Caki2 (cell line): Measurements from ENCODE around the gene PAX9. TPM values are rescaled to one million over a fixed set of nuclear protein-coding genes. Genes with fewer than 3 reads are reported as not detected.

Experiments used
- DNase-seq: peaks from one replicate; pipeline ENCODE4 v3.0.0-alpha.2; 2015; ENCODE audit warnings: low read depth
- in situ Hi-C: cut with HindIII; loops from 2 replicates; pipeline ENCODE4 v1.10.0; 2016; ENCODE audit warnings: low sequenced_read_pairs, low pct_unique_long_range_greater_than_20kb, mixed read lengths
- total RNA-seq: library from RNA; depleted of rRNA; stranded (reverse); fragments of >200 nt; shearing (Covaris generic); gene quantifications from 2 replicates; pipeline ENCODE4 v1.2.3, GENCODE V29; 2014; ENCODE audit warnings: low replicate concordance; rRNA removed

PAX9 gene
- total RNA-seq, 1 experiment from 2014 or later = 0.34 TPM

DNA sequence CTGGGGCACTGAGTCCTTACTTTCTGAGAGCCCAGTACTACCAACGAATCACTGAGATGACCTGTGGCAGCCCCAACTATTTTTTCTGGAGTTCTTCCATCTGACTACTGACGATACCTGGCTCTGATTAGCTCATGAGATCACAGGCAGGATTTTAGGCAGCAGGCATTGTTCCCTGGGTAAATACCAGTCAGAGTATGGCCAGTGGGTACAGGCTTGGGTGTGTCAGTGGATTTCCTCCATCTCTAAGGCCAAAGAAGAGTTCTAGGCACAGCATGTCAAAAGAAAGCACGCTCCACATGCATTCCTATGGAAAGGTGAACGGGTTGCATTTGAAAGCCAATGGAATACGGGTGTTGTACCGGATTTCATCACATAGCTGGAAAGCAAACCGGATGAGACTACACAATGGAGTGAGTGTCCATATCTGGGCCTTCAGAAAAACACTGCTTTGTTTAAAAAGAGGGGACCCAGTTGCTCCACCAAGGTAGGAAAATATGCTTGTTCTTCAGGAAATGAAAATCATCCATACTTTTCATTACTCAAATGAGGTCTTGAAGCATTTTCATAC lies 55.0 kb downstream of the PAX9 start:
- in situ Hi-C loops = no loop called here
- DNase-seq = no peak

- in situ Hi-C loops = no loop called here
- DNase-seq = no peak
Observed at GRCh38 chr14:36717363-36717762, 55.7 kb downstream of the PAX9 start.

DNA sequence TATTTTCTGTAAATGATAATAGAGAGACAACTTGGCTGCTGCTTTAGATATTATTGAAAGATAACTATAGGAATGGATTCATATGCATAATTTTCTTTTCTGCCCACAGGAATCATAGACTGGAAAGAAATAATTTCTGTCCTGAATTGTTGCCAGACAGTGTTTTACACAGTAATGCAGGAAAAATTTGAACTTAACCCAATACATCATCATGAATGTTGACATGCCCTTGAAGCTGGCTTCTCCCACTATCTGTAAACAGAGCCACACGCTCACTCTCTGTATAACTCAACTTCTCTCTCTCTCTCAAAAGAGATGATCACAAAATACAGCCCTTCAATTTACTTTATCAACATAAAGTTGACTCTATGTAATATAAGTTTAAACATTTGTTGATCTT lies 56.6 kb downstream of the PAX9 start:
- no peak for DNase-seq
- in situ Hi-C loops = no loop called here

DNA sequence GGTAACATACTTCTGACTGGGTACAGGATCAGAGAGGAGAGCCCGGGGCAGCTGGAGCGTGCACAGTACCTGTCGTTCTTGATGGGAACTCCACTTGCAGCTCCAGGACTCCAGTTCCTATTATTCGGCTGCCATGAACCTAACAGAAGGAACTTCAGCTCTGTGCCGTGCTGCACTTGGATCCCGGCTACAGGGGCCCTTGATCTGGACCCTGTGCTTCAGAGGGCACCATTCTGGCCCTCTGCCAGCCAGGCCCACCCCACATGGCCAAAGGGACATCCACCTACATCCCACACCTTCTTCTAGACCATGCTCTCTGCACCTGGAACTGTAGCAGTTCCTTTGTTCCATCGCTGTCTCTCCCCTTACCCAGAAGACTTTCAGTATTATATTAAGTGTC lies 58.2 kb downstream of the PAX9 start:
- DNase-seq = no peak
- in situ Hi-C loops = no loop called here

DNA sequence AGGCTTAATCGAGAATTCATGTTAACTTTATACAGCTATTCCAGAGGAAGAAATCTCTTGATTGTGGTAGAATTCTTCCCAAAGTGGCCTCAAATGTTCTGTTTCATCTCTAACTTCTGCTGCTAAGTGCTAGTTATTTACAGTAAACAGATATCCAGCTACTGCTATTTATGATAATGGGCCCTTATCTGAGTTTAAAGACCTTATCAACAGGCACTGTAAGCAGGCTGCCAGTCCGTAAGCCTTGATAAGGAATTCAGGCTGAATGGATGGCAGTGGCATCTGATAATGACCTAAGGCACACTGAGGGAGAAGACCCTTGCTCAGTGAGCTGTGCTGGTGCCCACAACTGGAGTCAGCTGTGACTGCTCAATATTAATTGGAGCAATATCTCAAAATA lies 59.0 kb downstream of the PAX9 start:
- DNase-seq = no peak
- in situ Hi-C loops = no loop called here

- DNase-seq = no peak
- in situ Hi-C loops = no loop called here
Observed at GRCh38 chr14:36721877-36722276, 60.2 kb downstream of the PAX9 start.

DNA sequence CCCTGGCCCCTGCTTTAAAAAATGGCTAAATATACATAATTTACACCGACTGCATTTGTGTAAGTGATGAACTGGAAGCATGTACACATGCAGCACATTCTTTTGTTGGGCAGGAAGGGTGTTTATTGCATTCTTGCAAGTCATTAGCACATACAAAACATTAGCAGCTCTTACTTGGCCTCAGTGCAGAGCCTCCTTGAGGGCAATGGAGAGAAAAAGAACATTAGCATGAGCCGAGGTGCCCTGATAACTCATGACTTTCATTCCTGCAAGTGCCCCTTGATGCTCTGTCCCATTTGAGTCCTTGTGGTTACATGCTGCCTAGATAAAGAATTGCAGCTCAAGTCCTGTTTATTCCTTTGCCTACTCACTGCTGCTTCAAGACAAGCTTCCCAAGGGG lies 61.9 kb downstream of the PAX9 start:
- DNase-seq = no peak

DNA sequence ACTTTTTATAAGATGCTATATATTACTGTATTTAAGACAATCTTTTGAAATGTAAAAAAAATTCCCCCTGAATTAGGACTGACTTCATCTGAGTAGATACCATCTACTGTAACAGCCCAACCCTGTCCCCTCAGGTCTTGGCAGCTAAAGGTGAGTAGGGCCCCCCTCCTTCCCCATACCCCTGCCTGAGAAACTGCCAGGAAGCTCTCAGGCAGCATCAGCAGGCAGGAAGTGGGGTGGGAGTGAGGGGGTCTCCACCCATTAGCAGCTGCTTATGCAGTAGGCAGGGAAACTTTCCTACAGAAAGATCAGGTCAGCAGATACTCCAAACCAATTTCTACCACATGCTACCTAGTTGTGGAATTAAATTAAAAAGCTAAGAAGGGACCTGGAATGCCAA lies 62.5 kb downstream of the PAX9 start:
- in situ Hi-C loops = no loop called here
- DNase-seq = no peak

More for the DNA sequence above, 61.9 kb downstream of the PAX9 start:
- in situ Hi-C loops = no loop called here

DNA sequence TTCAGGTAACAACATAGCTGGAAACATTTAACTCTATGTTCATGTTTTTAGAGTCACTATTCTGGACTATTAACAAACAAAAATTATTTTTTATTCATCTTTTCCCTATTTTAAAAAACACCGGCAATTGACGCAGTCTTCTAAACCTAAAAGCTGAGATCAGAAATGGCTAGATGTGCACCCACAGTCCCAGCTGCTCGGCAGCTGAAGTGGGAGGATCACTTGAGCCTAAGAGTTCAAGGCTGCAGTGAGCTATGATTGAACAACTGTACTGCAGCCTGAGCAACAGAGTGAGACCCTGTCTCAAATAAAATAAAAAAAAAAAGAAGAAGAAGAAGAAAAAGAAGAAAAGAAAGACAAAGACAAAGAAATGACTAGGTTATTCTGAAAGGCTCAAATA lies 64.5 kb downstream of the PAX9 start:
- no peak for DNase-seq
- in situ Hi-C loops = no loop called here

Other genes with a start within 250 kb of the PAX9 start
- gene NKX2-1, start 141.6 kb upstream of the PAX9 start, total RNA-seq = 0.29 TPM in 1 of 2 replicates, not detected in the other
- 2.4 and 5.5 TPM in 2 replicates for gene NKX2-8, start 79.2 kb upstream of the PAX9 start, total RNA-seq